Suppressor macrophage (primary cell): ENCODE measurements around the gene TSC22D4.
A peak's percentile ranks its signal among the peaks of the same experiment; 100 is the strongest.
"Not testable (repeated sequence)": the region's sequence is repeated elsewhere in the genome, so short reads cannot be mapped to it uniquely, and the experiment has no call there.

ENCODE experiments used
- DNase-seq, 4 experiments: peaks; one replicate each; pipeline ENCODE4 v3.0.0-alpha.2; 2020 to 2022

Gene TSC22D4

GRCh38 chr7:100472854-100473499, 6.0 kb downstream of the TSC22D4 start:
- peak; percentile 70 to 82 (median 78) for DNase-seq

- DNase-seq: no peak
Observed at GRCh38 chr7:100472121-100472851, 6.7 kb downstream of the TSC22D4 start.

GRCh38 chr7:100471021-100471420, 8.0 kb downstream of the TSC22D4 start:
- no peak for DNase-seq

- peak; percentile 79 to 92 (median 86) for DNase-seq
Observed at GRCh38 chr7:100469227-100470044, 9.6 kb downstream of the TSC22D4 start.

- no peak for DNase-seq
Observed at GRCh38 chr7:100467638-100468373, 11.2 kb downstream of the TSC22D4 start.

GRCh38 chr7:100466653-100467605, 12.1 kb downstream of the TSC22D4 start:
- DNase-seq: no peak

- peak; percentile 59 to 75 (median 72) for DNase-seq
Observed at GRCh38 chr7:100465702-100466311, 13.2 kb downstream of the TSC22D4 start.

GRCh38 chr7:100465299-100465698, 13.7 kb downstream of the TSC22D4 start:
- no peak for DNase-seq

GRCh38 chr7:100464791-100465190, 14.2 kb downstream of the TSC22D4 start:
- no peak for DNase-seq

GRCh38 chr7:100464210-100464660, 14.8 kb downstream of the TSC22D4 start, which contains the start of gene SPACDR:
Gene SPACDR (minus strand): TSS chr7:100464260. CDS start chr7:100464025, 235 bp downstream.
- DNase-seq: no peak

GRCh38 chr7:100457033-100457432, 22.0 kb downstream of the TSC22D4 start:
- DNase-seq: no peak

GRCh38 chr7:100456562-100456961, 22.5 kb downstream of the TSC22D4 start:
- no peak for DNase-seq

- DNase-seq: no peak
Observed at GRCh38 chr7:100455206-100455605, 23.8 kb downstream of the TSC22D4 start.

GRCh38 chr7:100453854-100454253, 25.2 kb downstream of the TSC22D4 start:
- DNase-seq: not testable (repeated sequence)

- no peak for DNase-seq
Observed at GRCh38 chr7:100452513-100452912, 26.5 kb downstream of the TSC22D4 start.

GRCh38 chr7:100449190-100449795, 29.7 kb downstream of the TSC22D4 start:
- no peak for DNase-seq

- DNase-seq: not testable (repeated sequence)
Observed at GRCh38 chr7:100447363-100447762, 31.7 kb downstream of the TSC22D4 start.

GRCh38 chr7:100446040-100446439, 33.0 kb downstream of the TSC22D4 start:
- no peak for DNase-seq

- DNase-seq: peak; percentile 76 to 90 (median 79)
Observed at GRCh38 chr7:100444311-100445278, 34.4 kb downstream of the TSC22D4 start.
